Astrocyte of the spinal cord (primary cell): Measurements from ENCODE around the gene LPP.

Experiments
- DNase-seq: peaks from one replicate; pipeline ENCODE4 v3.0.0; 2011; ENCODE audit warnings: low read depth, low spot score
- H3K4me3 ChIP-seq: 2 replicates; pipeline ENCODE4 v1.5.1; 2011; ENCODE audit warnings: low read depth, mild to moderate bottlenecking, low read length, moderate library complexity
- in situ Hi-C: cut with HindIII; loops from 2 replicates; pipeline ENCODE4 v1.10.0; 2017; ENCODE audit warnings: low sequenced_read_pairs
- TF ChIP-seq, protein P1 (sequence below): IDR thresholded peaks from 2 replicates; pipeline ENCODE4 v1.5.1; 2012; ENCODE audit warnings: low read depth, mild to moderate bottlenecking, low read length, inconsistent platforms

Gene LPP

DNA sequence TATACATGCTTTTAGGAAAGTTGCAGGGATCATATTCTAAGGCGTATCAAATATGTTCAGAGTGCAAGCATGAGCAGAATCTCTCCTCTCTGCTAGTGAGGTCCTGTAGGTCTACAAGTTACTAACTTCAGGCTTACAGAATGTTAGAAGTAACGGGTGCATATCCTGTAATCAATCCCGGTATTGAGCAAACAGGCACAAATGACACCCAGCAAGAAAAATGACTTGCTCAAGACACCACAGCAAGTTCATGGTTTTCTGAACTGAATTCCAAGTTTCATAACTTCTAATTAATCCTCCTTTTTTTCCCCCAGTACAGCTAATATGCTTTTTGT, 663.9 kb downstream of the LPP start:
- in situ Hi-C loops: no loop called here

DNA sequence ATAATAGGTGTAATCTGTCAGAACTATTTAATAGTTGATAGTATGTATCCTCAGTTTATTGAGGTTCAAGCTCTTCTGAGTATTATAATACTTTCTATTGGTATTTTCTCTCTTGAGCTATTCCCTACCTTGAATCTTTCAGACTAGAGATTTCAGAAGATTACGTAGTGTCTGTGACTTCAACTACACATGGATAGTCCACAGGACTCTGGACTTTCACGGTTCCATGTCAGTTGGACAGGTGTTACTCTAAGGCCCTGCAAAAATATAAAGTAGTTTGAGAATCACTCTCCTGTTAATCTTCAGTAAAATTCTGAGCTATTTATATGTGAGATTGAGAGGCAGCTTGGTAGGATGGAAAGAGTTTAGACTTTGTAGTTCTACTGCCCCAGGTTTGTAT, 664.3 kb downstream of the LPP start:
- TF ChIP-seq, protein P1, sequence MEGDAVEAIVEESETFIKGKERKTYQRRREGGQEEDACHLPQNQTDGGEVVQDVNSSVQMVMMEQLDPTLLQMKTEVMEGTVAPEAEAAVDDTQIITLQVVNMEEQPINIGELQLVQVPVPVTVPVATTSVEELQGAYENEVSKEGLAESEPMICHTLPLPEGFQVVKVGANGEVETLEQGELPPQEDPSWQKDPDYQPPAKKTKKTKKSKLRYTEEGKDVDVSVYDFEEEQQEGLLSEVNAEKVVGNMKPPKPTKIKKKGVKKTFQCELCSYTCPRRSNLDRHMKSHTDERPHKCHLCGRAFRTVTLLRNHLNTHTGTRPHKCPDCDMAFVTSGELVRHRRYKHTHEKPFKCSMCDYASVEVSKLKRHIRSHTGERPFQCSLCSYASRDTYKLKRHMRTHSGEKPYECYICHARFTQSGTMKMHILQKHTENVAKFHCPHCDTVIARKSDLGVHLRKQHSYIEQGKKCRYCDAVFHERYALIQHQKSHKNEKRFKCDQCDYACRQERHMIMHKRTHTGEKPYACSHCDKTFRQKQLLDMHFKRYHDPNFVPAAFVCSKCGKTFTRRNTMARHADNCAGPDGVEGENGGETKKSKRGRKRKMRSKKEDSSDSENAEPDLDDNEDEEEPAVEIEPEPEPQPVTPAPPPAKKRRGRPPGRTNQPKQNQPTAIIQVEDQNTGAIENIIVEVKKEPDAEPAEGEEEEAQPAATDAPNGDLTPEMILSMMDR: no peak
- H3K4me3 ChIP-seq: no peak overlapping the region
- no peak for DNase-seq
- in situ Hi-C loops: no loop called here

More for the DNA sequence above, 663.9 kb downstream of the LPP start:
- no peak overlapping the region for H3K4me3 ChIP-seq
- DNase-seq: no peak
- TF ChIP-seq, protein P1: no peak

DNA sequence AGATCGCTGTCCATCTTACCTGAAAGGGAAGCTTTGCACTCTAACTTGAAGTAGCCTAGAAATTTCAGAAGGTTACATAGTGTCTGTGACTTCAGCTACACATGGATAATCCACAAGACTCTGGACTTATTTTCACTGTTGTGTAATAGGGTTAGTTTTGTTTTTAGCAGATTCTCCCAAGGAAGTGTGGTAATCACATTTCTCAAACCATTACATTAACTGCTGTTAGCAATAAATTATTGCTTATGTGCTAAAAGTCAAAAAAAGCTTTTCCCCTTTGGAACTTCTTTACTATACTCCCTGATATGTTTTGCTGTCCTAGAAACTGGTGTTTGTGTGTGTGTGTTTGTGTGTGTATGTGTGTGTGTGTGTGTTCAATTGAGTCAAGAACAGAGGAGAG, 666.0 kb downstream of the LPP start:
- DNase-seq: no peak
- TF ChIP-seq, protein P1: no peak
- H3K4me3 ChIP-seq: no peak overlapping the region
- in situ Hi-C loops: no loop called here

DNA sequence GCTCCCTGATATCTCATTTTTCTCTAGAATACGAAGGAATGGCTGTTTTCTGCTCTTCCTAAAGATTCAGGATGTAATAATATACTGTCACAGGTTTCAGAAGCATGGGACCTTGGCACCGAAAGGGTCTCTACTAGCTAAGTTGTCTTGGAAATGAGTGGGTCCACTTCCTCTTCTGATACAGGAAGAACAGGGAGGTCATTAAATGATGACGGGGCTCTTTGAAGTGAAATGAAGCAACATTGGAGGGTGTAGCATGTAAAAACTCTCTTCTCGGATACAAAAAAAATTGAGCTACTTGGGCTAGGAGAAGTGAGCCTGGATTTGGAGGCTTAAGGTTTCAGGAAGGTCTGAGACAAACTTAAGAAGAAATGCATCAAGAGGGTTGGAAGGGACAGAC, 668.0 kb downstream of the LPP start:
- DNase-seq: no peak
- in situ Hi-C loops: no loop called here
- TF ChIP-seq, protein P1: no peak
- no peak overlapping the region for H3K4me3 ChIP-seq

DNA sequence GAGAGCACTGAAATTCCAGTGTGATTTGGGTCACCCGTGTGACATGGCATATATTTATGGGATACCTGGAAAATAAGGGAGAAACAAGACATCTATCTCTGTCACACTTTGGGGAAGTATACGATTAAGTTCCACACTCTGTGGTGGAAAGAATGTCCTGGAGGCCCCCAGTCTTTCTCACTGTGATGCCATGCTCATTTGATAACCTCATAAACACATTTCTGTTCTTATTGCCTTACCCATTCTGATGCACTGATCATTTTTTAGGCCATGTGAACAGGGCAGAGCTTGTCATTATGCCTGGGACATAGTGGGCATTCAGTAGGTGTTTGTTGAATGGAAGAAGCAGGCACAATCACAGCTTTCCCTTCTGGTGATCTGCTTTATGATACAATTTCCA, 668.5 kb downstream of the LPP start:
- in situ Hi-C loops: no loop called here
- TF ChIP-seq, protein P1: no peak
- no peak for DNase-seq
- H3K4me3 ChIP-seq: no peak overlapping the region

DNA sequence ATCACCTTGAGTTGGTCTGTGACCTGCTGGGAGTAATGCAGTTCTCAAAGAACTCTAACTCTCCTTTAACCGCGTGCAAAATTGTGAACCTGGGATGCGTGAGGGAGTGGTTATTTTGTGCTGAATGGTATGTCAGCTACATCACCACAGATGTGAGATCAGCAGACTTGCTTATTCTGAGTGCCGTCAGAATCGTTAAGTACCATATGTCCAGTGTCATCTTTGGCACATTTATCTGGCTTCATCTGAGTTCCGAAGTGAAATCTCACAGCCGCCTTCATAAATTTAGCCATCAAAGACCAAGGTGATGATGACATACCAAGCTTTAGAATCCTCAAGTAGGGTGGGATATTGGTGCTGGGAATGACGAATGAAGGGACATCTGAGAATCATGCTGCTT, 670.6 kb downstream of the LPP start:
- TF ChIP-seq, protein P1: no peak
- no peak overlapping the region for H3K4me3 ChIP-seq
- DNase-seq: no peak
- in situ Hi-C loops: no loop called here

DNA sequence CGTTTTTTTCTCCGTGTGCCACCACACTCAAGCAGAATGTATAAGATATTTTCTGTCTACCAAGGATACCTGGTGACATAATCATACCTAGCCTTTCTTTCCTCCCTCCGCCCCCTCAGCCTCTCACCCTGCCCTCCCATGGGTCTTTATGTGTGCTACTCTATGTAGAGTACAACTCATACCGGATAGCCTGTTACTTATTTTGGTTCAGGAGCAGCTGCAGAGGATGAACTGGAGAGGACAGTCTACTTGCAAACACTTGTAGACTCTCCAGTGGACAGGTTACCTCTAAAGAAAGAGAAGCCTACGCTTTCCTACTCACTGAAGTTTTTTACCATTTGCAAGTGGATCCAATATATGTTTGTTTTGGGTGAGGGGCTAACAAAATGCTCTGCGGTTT, 671.9 kb downstream of the LPP start:
- DNase-seq: no peak
- in situ Hi-C loops: no loop called here
- H3K4me3 ChIP-seq: no peak overlapping the region
- TF ChIP-seq, protein P1: no peak
